ENCODE results near the gene IFNLR1. TPM values are rescaled to one million over a fixed set of nuclear protein-coding genes. Genes with fewer than 3 reads are reported as not detected.

IFNLR1 gene
- total and polyA plus RNA-seq, 2 donors (not counting 3 experiments of a cell fraction or from before 2014, with no cell fraction given) = 0.01 TPM; not detected in 1

- Histone ChIP-seq H3K36me3 (ENCODE audit: control insufficient read depth in 2 of 2, extremely low read depth in 1 of 2, insufficient read depth in 2 of 2, low read length in 2 of 2) (no peaks in the 10 kb centered on the region), H3K4me3 (replicated peaks in 1 of 3; ENCODE audit: insufficient read depth in 1 of 3, low read depth in 1 of 3, low read length in 3 of 3) (no peak overlapping the region), H4K20me1 (replicated peaks; ENCODE audit: control insufficient read depth, extremely low read depth, insufficient read depth, low read length) (no peaks in the 10 kb centered on the region), H3K79me2 (ENCODE audit: control insufficient read depth, insufficient read depth, low read length) (no peaks in the 10 kb centered on the region), H3K9ac (replicated peaks; ENCODE audit: extremely low read depth, insufficient read depth, low read length) (no peak overlapping the region), H3K27ac (ENCODE audit: insufficient read depth, low read depth, low read length) (no peak overlapping the region), H3K4me2 (ENCODE audit: insufficient read depth, low read length) (no peak overlapping the region), H3K27me3 (ENCODE audit: control insufficient read depth in 2 of 2, insufficient read depth in 2 of 2, low read length in 2 of 2) (peaks cover 3 to 13% of the 10 kb centered on the region in 2 experiments), H3K4me1 (ENCODE audit: control insufficient read depth, extremely low read depth, insufficient read depth, low read length) (no peaks in the 10 kb centered on the region), H3K9me3 (replicated peaks; ENCODE audit: control insufficient read depth, insufficient read depth, low read length) (no peaks in the 10 kb centered on the region), H2AFZ (ENCODE audit: low read depth, low read length) (no peak overlapping the region), H3K9me1 (replicated peaks; ENCODE audit: control insufficient read depth, extremely low read depth, insufficient read depth, low read length) (no peaks in the 10 kb centered on the region)
- FAIRE-seq = no peak
- intact Hi-C loops (cut with micrococcal nuclease) (no loop called here), dilution Hi-C loops (cut with MboI; ENCODE audit: extremely low pct_ligation_motif_present, low sequenced_read_pairs) (no loop called here)
- CTCF ChIA-PET = interaction anchor here (0.9 to 2.1 kb wide), 4 partner anchors 20 to 212 kb away, joined by 3 to 7 read pairs (median 6); no protein-coding TSS in a partner anchor
- DNase-seq (ENCODE audit: low read depth, low spot score) = no peak
- POLR2A ChIA-PET = no interaction called here
- TF ChIP-seq MAX (IDR thresholded peaks at IDR 0.05; ENCODE audit: insufficient read depth, insufficient read length) = no peak
- TF ChIP-seq POLR2AphosphoS5 (IDR thresholded peaks at IDR 0.05; ENCODE audit: insufficient read depth, low read depth, low read length) = no peak
- TF ChIP-seq JUN (IDR thresholded peaks at IDR 0.05; ENCODE audit: borderline replicate concordance, insufficient read depth, insufficient read length, low read depth) = no peak
- no peak for TF ChIP-seq EZH2 (IDR thresholded peaks at IDR 0.05; ENCODE audit: borderline replicate concordance, low read depth, low read length, severe bottlenecking)
- TF ChIP-seq CTCF (IDR thresholded peaks at IDR 0.05; ENCODE audit: extremely low read depth in 1 of 2, insufficient read depth in 1 of 2, low read depth in 1 of 2, low read length in 2 of 2) = no peak
- TF ChIP-seq FOS (IDR thresholded peaks at IDR 0.05; ENCODE audit: borderline replicate concordance, insufficient read depth, low read length) = no peak
- no peak for TF ChIP-seq POLR2A (IDR thresholded peaks at IDR 0.05; ENCODE audit: low read depth, low read length)
- no peak for TF ChIP-seq MYC (IDR thresholded peaks at IDR 0.05; ENCODE audit: low read depth, low read length)
- TF ChIP-seq GATA2 (IDR thresholded peaks at IDR 0.05; ENCODE audit: insufficient read depth, insufficient read length, low read depth, low read length) = no peak
- no TSS peak for BruUV-seq (replicated peaks)
These were observed 7.7 kb downstream of the IFNLR1 start for GRCh38 chr1:24179251-24179840.

Measured in endothelial cell of umbilical vein (primary cell).